Endodermal cell (in vitro differentiated cells): ENCODE measurements around the gene SH3BP1. TPM values are rescaled to one million over a fixed set of nuclear protein-coding genes. Genes with fewer than 3 reads are reported as not detected.

ENCODE experiments used
- DNase-seq: peaks from one replicate; pipeline ENCODE4 v3.0.0-alpha.2; 2017
- H3K27ac ChIP-seq: 2 replicates; pipeline ENCODE4 v1.5.1; 2013; ENCODE audit warnings: mild to moderate bottlenecking, low read depth, low read length, moderate library complexity
- H3K27me3 ChIP-seq: 2 replicates; pipeline ENCODE4 v1.6.1; 2013; ENCODE audit warnings: mild to moderate bottlenecking, low read length, moderate library complexity; ENCODE audit not compliant: insufficient read depth, control insufficient read depth, poor library complexity, severe bottlenecking
- H3K36me3 ChIP-seq: 2 replicates; pipeline ENCODE4 v1.7.0; 2013; ENCODE audit warnings: mild to moderate bottlenecking, low read length, moderate library complexity; ENCODE audit not compliant: control insufficient read depth, insufficient read depth
- H3K4me1 ChIP-seq: one replicate; pipeline ENCODE4 v1.7.0; 2013; ENCODE audit warnings: low read length; ENCODE audit not compliant: control insufficient read depth, insufficient read depth
- H3K4me3 ChIP-seq: 2 replicates; pipeline ENCODE4 v1.5.1; 2013; ENCODE audit warnings: mild to moderate bottlenecking, low read length, moderate library complexity
- H3K9ac ChIP-seq: 2 replicates; pipeline ENCODE4 v1.6.1; 2013; ENCODE audit warnings: mild to moderate bottlenecking, low read length, moderate library complexity; ENCODE audit not compliant: poor library complexity, severe bottlenecking; ENCODE audit errors: extremely low read depth
- H3K9me3 ChIP-seq: 2 replicates; pipeline ENCODE4 v1.6.1; 2013; ENCODE audit warnings: mild to moderate bottlenecking, low read length, moderate library complexity; ENCODE audit not compliant: control insufficient read depth
- H3K27ac Mint-ChIP-seq: 2 replicates; pipeline ENCODE4 v1.8.0; 2020; ENCODE audit warnings: mixed read lengths
- H3K27me3 Mint-ChIP-seq: 2 replicates; pipeline ENCODE4 v1.8.0; 2021; ENCODE audit warnings: mild to moderate bottlenecking, mixed read lengths; ENCODE audit not compliant: insufficient read depth
- H3K36me3 Mint-ChIP-seq: 2 replicates; pipeline ENCODE4 v1.8.0; 2020; ENCODE audit warnings: low read depth, mixed read lengths
- H3K4me1 Mint-ChIP-seq: 2 replicates; pipeline ENCODE4 v1.8.0; 2020; ENCODE audit warnings: mixed read lengths
- H3K4me3 Mint-ChIP-seq: 2 replicates; pipeline ENCODE4 v1.8.0; 2020; ENCODE audit warnings: mild to moderate bottlenecking, moderate library complexity, mixed read lengths
- H3K9me3 Mint-ChIP-seq: 2 replicates; pipeline ENCODE4 v1.8.0; 2020; ENCODE audit warnings: mild to moderate bottlenecking, mixed read lengths
- WGBS, 2 experiments: methylation state at CpG; one replicate each; pipeline versions ENCODE4 v1.1.5 to v1.1.7; 2013; ENCODE audit warnings: missing lambda C conversion rate in 2 of 2, mixed read lengths in 1 of 2; ENCODE audit not compliant: insufficient coverage in 1 of 2, insufficient read length in 1 of 2; 5-methylcytosine and 5-hydroxymethylcytosine counted together
- total RNA-seq, 2 donors: library from RNA; stranded (reverse); fragmentation: NEBNext Ultra II Directional in 1 of 2; extraction: Animal tissue kit (Norgen Biotek cat#: 25700) in 1 of 2; gene quantifications; 2 replicates in 1 of 2; 3 replicates in 1 of 2; pipeline ENCODE4 v1.2.1, GENCODE V29; 2021
- TF ChIP-seq, protein P1 (sequence below): fragments of 200-600 bp; sonication (generic); conservative IDR thresholded peaks from 2 replicates; pipeline ENCODE4 v1.5.0; 2021; ENCODE audit warnings: antibody characterized with exemption, mild to moderate bottlenecking

SH3BP1 gene
- total RNA-seq, 2 donors from 2014 or later: 37.7 to 38.6 TPM

- DNase-seq: no peak
- Histone ChIP-seq H3K4me3 (no peak overlapping the region), H3K4me1 (no peaks in the 10 kb centered on the region), H3K36me3 (peaks cover 44% of the 10 kb centered on the region), H3K9ac (no peak overlapping the region), H3K9me3 (no peaks in the 10 kb centered on the region), H3K27ac (no peak overlapping the region), H3K27me3 (no peaks in the 10 kb centered on the region)
- H3K4me3 Mint-ChIP-seq: no peak overlapping the region
- H3K36me3 Mint-ChIP-seq: peaks cover 45% of the 10 kb centered on the region
- no peaks in the 10 kb centered on the region for H3K4me1 Mint-ChIP-seq
- 90 to 100% methylated on average over 1 of the region's 1 CpG for WGBS, 2 experiments
- H3K27me3 Mint-ChIP-seq: no peaks in the 10 kb centered on the region
- no peaks in the 10 kb centered on the region for H3K9me3 Mint-ChIP-seq
- H3K27ac Mint-ChIP-seq: no peak overlapping the region
- TF ChIP-seq, protein P1, sequence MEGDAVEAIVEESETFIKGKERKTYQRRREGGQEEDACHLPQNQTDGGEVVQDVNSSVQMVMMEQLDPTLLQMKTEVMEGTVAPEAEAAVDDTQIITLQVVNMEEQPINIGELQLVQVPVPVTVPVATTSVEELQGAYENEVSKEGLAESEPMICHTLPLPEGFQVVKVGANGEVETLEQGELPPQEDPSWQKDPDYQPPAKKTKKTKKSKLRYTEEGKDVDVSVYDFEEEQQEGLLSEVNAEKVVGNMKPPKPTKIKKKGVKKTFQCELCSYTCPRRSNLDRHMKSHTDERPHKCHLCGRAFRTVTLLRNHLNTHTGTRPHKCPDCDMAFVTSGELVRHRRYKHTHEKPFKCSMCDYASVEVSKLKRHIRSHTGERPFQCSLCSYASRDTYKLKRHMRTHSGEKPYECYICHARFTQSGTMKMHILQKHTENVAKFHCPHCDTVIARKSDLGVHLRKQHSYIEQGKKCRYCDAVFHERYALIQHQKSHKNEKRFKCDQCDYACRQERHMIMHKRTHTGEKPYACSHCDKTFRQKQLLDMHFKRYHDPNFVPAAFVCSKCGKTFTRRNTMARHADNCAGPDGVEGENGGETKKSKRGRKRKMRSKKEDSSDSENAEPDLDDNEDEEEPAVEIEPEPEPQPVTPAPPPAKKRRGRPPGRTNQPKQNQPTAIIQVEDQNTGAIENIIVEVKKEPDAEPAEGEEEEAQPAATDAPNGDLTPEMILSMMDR: no peak
Observed at GRCh38 chr22:37617431-37617830, 22.0 kb upstream of the SH3BP1 start.

- no peak overlapping the region for H3K27ac ChIP-seq
- no peaks in the 10 kb centered on the region for H3K27me3 Mint-ChIP-seq
- no peaks in the 10 kb centered on the region for H3K9me3 Mint-ChIP-seq
- peaks cover 46% of the 10 kb centered on the region for H3K36me3 ChIP-seq
- peaks cover 42% of the 10 kb centered on the region for H3K36me3 Mint-ChIP-seq
- H3K9ac ChIP-seq: no peak overlapping the region
- H3K27me3 ChIP-seq: no peaks in the 10 kb centered on the region
- no peak overlapping the region for H3K27ac Mint-ChIP-seq
- no peaks in the 10 kb centered on the region for H3K4me1 ChIP-seq
- WGBS, 2 experiments: 96 to 98% methylated on average over 8 to 14 of the region's 14 CpGs
- H3K4me1 Mint-ChIP-seq: no peaks in the 10 kb centered on the region
- H3K4me3 ChIP-seq: no peak overlapping the region
- no peaks in the 10 kb centered on the region for H3K9me3 ChIP-seq
- TF ChIP-seq, protein P1: no peak
- H3K4me3 Mint-ChIP-seq: no peak overlapping the region
- no peak for DNase-seq
Observed at GRCh38 chr22:37618072-37618656, 21.3 kb upstream of the SH3BP1 start.

DNA sequence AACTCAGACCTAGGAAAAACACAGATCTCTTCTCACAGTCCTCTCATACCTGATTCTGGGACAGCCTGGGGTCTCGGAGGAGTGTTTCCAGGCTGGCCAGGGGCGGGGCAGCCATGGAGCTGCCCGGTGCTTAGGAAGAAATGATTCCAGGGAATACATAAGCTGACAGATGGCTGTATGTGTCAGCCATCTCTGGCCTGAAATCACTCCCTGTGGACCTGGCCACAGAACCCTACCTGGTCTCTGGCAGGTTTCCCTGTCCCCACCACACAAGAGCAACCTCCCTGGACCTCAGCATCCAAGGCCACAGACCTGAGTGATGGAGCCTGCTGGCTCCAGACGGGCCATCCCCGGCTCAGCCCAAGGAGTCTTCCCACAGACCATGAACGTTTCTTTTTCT lies 20.8 kb upstream of the SH3BP1 start:
- TF ChIP-seq, protein P1: no peak
- Histone ChIP-seq H3K9ac (no peak overlapping the region), H3K36me3 (peaks cover 48% of the 10 kb centered on the region), H3K27ac (no peak overlapping the region), H3K27me3 (no peaks in the 10 kb centered on the region), H3K4me3 (no peak overlapping the region), H3K9me3 (no peaks in the 10 kb centered on the region), H3K4me1 (no peaks in the 10 kb centered on the region)
- Mint-ChIP-seq H3K27ac (no peak overlapping the region), H3K4me1 (peaks cover 1% of the 10 kb centered on the region), H3K9me3 (no peaks in the 10 kb centered on the region), H3K27me3 (no peaks in the 10 kb centered on the region), H3K36me3 (peaks cover 43% of the 10 kb centered on the region), H3K4me3 (no peak overlapping the region)
- DNase-seq: no peak
- WGBS, 2 experiments: 83 to 98% methylated on average over 2 to 6 of the region's 6 CpGs
